ENCODE measurements around the gene OR1J4. TPM values are rescaled to one million over a fixed set of nuclear protein-coding genes. Genes with fewer than 3 reads are reported as not detected.
A peak's percentile ranks its signal among the peaks of the same experiment; 100 is the strongest.

Gene OR1J4
- total RNA-seq (2021; ENCODE audit: unreplicated experiment) (not detected), Bru-seq, nascent RNA (not detected), BruChase-seq, experiment 1, labeled RNA remaining after a 6-hour chase (not detected), BruChase-seq, experiment 2, labeled RNA remaining after a 2-hour chase (percentile 18 among the genes with signal in this experiment)
- polyA plus RNA-seq (2012), result not detected in 2 replicates
- long read RNA-seq, result 0 reads

- ChIA-PET POLR2A (no interaction called here), RAD21 (ENCODE audit: low non-redundant PET in 1 of 2, low total read pairs in 2 of 2, uncharacterized antibody in 2 of 2, unreplicated experiment in 2 of 2) (no interaction called here), CTCF (no interaction called here)
- Histone ChIP-seq H3K9me2 (ENCODE audit: insufficient read depth) (no peaks in the 10 kb centered on the region), H3K27me3 (ENCODE audit: insufficient read depth, low read length) (peaks cover 61% of the 10 kb centered on the region), H3K9me3 (ENCODE audit: control insufficient read depth in 1 of 2, insufficient read depth in 1 of 2, low read depth in 1 of 2, low read length in 2 of 2) (no peaks in the 10 kb centered on the region), H3K4me3 (replicated peaks in 1 of 2; ENCODE audit: low read depth in 1 of 2, low read length in 2 of 2) (no peak within 1 kb of the TSS), H3K36me3 (ENCODE audit: control insufficient read depth in 1 of 2, insufficient read depth in 2 of 2, low read length in 2 of 2) (no peaks in the 10 kb centered on the region), H3K9ac (ENCODE audit: low read length) (no peak within 1 kb of the TSS), H2AFZ (ENCODE audit: low read depth, low read length, poor library complexity, severe bottlenecking) (no peak within 1 kb of the TSS), H3K4me1 (ENCODE audit: control insufficient read depth in 1 of 2, insufficient read depth in 2 of 2, low read length in 2 of 2) (no peaks in the 10 kb centered on the region), H3K79me2 (ENCODE audit: insufficient read depth, low read length) (no peaks in the 10 kb centered on the region), H4K20me1 (ENCODE audit: insufficient read depth) (no peaks in the 10 kb centered on the region), H3K4me2 (ENCODE audit: low read length) (no peak within 1 kb of the TSS), H3K27ac (ENCODE audit: low read depth, low read length) (no peak within 1 kb of the TSS)
- DNase-seq (ENCODE audit: low read depth, low spot score) (no peak), ATAC-seq (no peak)
- intact Hi-C loops (cut with micrococcal nuclease), result no loop called here
- no TSS peak for BruUV-seq (replicated peaks)
- TF ChIP-seq JUND (IDR thresholded peaks at IDR 0.05) (no peak), CTCF (IDR thresholded peaks at IDR 0.05 in 2 of 3, conservative IDR thresholded peaks at IDR 0.05 in 1 of 3; ENCODE audit: borderline replicate concordance in 1 of 3, insufficient read depth in 1 of 3, low read depth in 2 of 3, low read length in 2 of 3) (no peak), ZFX (IDR thresholded peaks at IDR 0.05) (no peak), POLR2A (IDR thresholded peaks at IDR 0.05; ENCODE audit: borderline replicate concordance, extremely low read depth, insufficient read depth, insufficient read length) (no peak), FOSL1 (IDR thresholded peaks at IDR 0.05; ENCODE audit: low read depth) (no peak), YY1 (IDR thresholded peaks at IDR 0.05; ENCODE audit: extremely low read depth, insufficient replicate concordance, low read depth, low read length) (no peak), EZH2phosphoT487 (IDR thresholded peaks at IDR 0.05; ENCODE audit: borderline replicate concordance) (no peak)
Measured at GRCh38 chr9:122518841-122519240, at the start of gene OR1J4. OR1J4 (plus strand) TSS chr9:122519141; CDS start chr9:122519141, 0 bp downstream.

- CTCF ChIA-PET, result interaction anchor here (0.9 to 2.2 kb wide), 2 partner anchors 24 to 336 kb away, joined by 3 to 7 read pairs; no protein-coding TSS in a partner anchor
- no TSS peak for BruUV-seq (replicated peaks)
Measured at GRCh38 chr9:122474561-122474960, 44.4 kb upstream of the OR1J4 start.

More at GRCh38 chr9:122474561-122474960, 44.4 kb upstream of the OR1J4 start:
- TF ChIP-seq ZNF274 (IDR thresholded peaks at IDR 0.05; ENCODE audit: low read depth, low read length), result no peak
- no peak for TF ChIP-seq SRF (IDR thresholded peaks at IDR 0.05; ENCODE audit: low read depth)
- no peak for TF ChIP-seq POLR2A (IDR thresholded peaks at IDR 0.05; ENCODE audit: borderline replicate concordance, extremely low read depth, insufficient read depth, insufficient read length)
- no peak for TF ChIP-seq ZBTB33 (IDR thresholded peaks at IDR 0.05; ENCODE audit: extremely low read depth, insufficient replicate concordance, low read length)
- no peak for TF ChIP-seq RAD21 (IDR thresholded peaks at IDR 0.05; ENCODE audit: low read depth)
- TF ChIP-seq ATF3 (IDR thresholded peaks at IDR 0.05), result no peak
- TF ChIP-seq TCF7L2 (IDR thresholded peaks at IDR 0.05; ENCODE audit: borderline replicate concordance, extremely low read depth, insufficient read depth, insufficient read length), result no peak
- no peak for TF ChIP-seq ZFX (IDR thresholded peaks at IDR 0.05)
- no peak for TF ChIP-seq EZH2 (IDR thresholded peaks at IDR 0.05)
- TF ChIP-seq JUND (IDR thresholded peaks at IDR 0.05), result no peak
- no peak for TF ChIP-seq ELF1 (IDR thresholded peaks at IDR 0.05; ENCODE audit: borderline replicate concordance, low read depth)
- Histone ChIP-seq H3K9me3 (ENCODE audit: control insufficient read depth in 1 of 2, insufficient read depth in 1 of 2, low read depth in 1 of 2, low read length in 2 of 2) (no peaks in the 10 kb centered on the region), H2AFZ (ENCODE audit: low read depth, low read length, poor library complexity, severe bottlenecking) (no peak overlapping the region), H4K20me1 (ENCODE audit: insufficient read depth) (no peaks in the 10 kb centered on the region), H3K79me2 (ENCODE audit: insufficient read depth, low read length) (no peaks in the 10 kb centered on the region), H3K9ac (ENCODE audit: low read length) (no peak overlapping the region), H3K9me2 (ENCODE audit: insufficient read depth) (no peaks in the 10 kb centered on the region), H3K4me2 (ENCODE audit: low read length) (no peak overlapping the region), H3K4me3 (replicated peaks in 1 of 2; ENCODE audit: low read depth in 1 of 2, low read length in 2 of 2) (no peak overlapping the region), H3K27me3 (ENCODE audit: insufficient read depth, low read length) (0 out of 2 replicates have a peak, but pooled peaks cover 27% of the 10 kb centered on the region), H3K27ac (ENCODE audit: low read depth, low read length) (no peak overlapping the region), H3K4me1 (ENCODE audit: control insufficient read depth in 1 of 2, insufficient read depth in 2 of 2, low read length in 2 of 2) (no peaks in the 10 kb centered on the region), H3K36me3 (ENCODE audit: control insufficient read depth in 1 of 2, insufficient read depth in 2 of 2, low read length in 2 of 2) (no peaks in the 10 kb centered on the region)
- ChIA-PET POLR2A (no interaction called here), RAD21 (ENCODE audit: low non-redundant PET in 1 of 2, low total read pairs in 2 of 2, uncharacterized antibody in 2 of 2, unreplicated experiment in 2 of 2) (no interaction called here)
- ATAC-seq (no peak), DNase-seq (ENCODE audit: low read depth, low spot score) (no peak)
- intact Hi-C loops (cut with micrococcal nuclease), result no loop called here
